ENCODE data around the gene MON1A.

GRCh38 chr3:49952924-49953323 lies 23.3 kb upstream of the MON1A start:
- TF ChIP-seq POLR2AphosphoS5 (IDR thresholded peaks at IDR 0.05; ENCODE audit: low read depth, low read length) (no peak), POLR2A (IDR thresholded peaks at IDR 0.05; ENCODE audit: low read depth, low read length) (no peak), TAF1 (IDR thresholded peaks at IDR 0.05; ENCODE audit: low read depth, low read length) (no peak)
